SKM-1 treated with dmso at 0.1 percent for 144 hours (cell line): ENCODE results near the gene KCNH5.
"Not testable (repeated sequence)": the region's sequence is repeated elsewhere in the genome, so short reads cannot be mapped to it uniquely, and the experiment has no call there.

ENCODE experiments used
- DNase-seq: peaks from one replicate; lab custom pipeline; 2025; ENCODE audit not compliant: unreplicated experiment; lab: John Stamatoyannopoulos, UW

The KCNH5 gene

DNA sequence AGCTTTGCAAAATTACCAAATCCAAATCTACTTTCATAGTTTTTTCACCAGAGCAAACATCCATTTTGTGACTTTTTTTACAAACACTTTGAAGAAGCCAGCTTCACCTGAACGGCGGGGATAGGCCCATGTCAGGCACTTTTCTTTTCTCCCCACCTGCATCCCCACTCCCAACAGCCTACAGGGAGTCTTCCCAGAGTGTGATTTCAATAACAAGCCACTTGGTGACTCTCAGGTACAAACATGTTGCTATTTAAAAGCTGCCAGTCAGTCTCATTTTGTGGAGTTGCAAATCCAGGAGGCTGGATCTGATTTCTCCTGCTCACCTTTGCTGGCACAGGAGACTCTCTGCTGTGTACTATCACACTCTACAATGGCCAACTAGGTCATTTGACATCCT lies 285.5 kb downstream of the KCNH5 start:
- DNase-seq, result no peak

DNA sequence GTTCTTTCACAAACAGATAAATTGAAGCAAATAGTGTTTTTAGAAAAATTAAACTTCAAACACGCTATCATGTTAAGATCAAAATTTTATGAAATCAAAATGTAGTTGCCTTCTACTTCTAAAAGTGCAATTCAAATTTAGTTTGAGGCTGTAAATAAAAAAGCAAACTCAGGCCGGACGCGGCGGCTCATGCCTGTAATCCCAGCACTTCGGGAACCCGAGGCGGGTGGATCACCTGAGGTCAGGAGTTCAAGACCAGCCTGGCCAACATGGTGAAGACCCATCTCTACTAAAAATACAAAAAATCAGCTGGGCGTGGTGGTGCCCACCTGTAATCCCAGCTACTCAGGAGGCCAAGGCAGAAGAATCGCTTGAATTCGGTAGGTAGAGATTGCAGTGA lies 298.4 kb downstream of the KCNH5 start:
- not testable (repeated sequence) for DNase-seq

DNA sequence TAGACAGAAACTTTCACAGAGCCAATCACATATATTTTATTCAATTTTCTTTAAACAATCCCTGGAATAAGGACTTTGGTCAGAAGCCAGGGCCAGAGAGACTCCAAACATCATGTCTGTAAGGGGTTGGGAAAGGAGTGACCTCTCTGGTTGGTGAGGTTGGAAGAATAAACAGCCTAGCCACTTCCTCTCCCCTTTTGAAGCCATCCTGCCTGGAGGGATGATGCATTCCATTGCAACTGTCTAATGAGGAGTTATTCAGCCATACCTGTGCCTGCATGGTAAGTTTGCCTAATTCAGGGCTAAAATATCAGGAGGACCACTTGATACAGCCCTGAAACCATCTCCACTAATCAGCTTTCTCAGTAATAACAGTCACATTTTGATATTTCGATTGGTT lies 299.8 kb downstream of the KCNH5 start:
- DNase-seq, result no peak

DNA sequence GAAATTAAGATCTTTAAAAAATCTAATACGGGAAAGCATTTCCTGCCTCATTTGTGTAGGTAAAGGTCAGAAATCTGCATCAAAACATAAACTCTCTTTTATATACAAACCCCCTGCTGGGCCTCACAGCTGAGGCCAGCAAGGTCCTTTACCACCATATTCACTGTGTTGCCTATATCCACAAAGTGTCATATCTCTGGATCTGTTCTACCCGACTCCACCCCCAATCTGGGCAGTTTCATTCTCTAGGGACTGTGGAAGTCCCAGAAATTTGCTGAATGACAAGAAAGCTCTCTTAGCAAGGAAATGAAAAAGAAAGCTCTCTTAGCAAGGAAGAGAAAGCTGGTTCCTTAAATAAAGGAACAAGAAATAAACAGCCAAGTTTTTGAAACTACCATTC lies 301.7 kb downstream of the KCNH5 start:
- no peak for DNase-seq

DNA sequence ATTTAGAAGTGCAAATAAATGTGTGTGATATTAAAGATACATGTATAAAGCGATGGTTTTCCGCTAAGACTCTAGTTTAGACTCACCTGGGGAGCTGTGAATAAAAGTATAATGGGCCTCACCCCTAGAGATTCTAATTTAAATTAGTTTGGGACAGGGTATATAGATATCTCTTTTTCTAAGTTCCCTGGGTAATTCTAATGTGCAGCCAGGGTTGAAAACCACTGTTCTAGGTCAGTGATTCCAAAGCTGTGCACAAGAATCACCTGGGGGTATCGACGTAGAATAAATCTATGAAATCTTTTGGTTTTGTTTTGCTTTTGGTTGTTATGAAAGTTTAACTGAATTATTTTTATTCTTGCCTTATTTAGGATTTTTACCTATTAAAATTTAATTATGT lies 302.1 kb downstream of the KCNH5 start:
- DNase-seq, result no peak

DNA sequence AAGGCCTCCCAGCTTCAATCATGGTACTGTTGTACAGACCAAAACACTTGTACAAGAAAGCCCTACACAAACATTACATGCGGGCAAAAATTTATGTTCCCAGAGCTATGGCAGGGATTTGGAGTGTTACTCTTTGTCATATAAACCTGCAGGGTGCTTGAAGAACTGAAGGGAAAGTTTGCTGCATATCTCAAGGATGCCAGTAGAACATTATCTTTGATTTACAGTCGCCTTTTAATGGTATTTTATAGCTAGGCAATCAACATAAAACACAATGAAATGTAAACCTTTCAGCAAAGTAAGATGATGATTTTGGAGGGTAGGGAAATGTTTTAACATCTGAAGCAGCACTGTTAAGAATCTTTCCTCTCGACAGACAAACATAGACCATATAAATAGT lies 305.6 kb downstream of the KCNH5 start:
- no peak for DNase-seq

DNA sequence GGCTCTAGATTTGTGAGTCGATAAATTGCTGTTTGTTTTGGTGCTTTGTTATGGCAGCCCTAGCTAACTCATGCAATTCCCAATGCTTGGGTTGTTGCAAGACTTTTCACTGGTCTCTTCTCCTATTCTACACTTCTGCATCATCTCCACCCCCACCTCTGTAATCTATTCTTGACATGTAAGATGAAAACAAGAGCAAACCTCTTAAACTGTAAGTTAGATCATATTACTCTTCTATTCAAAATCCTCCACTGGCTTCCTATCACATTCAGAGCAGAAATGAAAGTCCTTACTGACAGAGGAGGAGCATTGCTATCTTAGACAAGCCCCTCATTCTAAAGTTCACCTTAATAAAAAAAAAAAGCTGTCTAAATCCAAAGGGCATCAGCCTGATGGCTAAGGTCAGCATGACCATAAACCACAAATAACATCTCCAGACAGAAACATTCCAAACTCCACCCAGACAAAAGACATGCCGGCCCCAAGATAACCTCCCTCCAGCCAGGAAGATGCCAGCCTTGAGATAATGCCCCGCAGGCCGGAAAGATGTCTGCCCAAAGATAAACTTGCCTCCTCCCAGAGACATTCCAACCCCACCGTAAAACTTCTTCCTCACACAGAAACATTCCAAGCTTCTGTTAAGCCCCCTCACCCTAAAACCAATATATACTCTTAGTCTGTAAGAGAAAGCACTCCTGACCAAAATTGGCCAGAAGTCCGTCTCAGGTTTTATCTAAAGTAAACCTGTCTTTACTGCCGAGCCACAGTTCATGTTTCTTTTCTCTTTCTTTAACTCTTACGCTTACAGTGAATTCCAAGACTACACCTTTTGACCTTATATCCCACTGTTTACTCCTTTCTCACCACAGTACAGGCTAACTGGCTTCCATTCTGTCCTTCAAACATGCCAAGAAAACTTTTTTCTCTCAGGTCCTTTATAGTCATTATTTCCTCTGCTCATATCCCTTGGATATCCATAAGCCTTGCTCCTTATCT lies 308.9 kb downstream of the KCNH5 start:
- no peak for DNase-seq

DNA sequence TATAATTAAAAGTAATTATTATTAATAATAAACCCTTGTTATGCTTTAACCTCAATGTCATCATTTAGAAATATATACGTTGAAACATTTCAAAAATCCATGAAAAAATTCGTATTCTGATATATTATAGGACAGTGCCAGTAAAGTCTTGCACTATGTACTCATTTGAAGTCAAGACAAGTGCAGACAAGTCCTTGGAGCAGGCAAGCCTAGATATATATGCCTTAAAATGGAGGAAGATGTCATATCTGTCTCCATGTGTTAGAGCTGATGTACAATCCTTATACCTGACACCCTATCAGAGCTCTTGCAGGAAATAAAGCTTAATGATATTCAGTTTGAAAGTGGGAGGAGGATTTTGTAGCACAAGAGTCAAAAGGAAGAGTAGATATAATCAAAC lies 310.4 kb downstream of the KCNH5 start:
- DNase-seq, result no peak

DNA sequence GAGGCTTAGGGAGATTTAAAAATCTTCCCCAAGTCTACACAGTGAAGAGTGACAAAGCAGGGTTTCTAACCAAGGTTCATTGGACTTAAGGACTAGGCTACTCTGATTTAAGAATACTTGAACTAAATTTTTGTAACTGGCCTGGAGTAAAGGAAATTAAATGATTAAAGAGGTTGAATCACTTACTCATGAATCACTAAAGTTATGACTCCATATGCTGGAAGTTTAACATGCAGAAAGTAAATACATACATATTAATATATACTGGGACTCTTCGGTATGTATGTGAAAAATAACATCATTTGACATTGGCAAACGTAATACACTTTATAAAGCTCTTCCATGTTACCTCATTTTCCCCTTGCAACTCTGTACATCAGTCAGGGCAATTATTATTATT lies 322.9 kb downstream of the KCNH5 start:
- no peak for DNase-seq

DNA sequence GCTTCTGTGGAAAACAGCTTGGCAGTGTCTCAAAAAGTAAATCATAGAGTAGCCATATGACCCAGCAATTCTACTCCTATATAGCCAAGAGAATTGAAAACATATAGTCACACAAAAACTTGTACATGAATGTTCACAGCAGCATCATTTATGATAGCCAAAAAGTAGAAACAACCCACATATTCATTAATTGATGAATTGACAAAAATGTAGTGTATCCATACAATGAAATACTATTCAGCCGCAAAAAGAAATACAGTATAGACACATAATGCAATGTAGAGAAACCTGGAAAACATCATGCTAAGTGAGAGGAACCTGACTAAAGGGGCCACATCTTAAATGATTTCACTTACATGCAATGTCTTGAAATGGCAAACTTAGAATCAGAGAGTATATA lies 326.6 kb downstream of the KCNH5 start:
- DNase-seq, result no peak

DNA sequence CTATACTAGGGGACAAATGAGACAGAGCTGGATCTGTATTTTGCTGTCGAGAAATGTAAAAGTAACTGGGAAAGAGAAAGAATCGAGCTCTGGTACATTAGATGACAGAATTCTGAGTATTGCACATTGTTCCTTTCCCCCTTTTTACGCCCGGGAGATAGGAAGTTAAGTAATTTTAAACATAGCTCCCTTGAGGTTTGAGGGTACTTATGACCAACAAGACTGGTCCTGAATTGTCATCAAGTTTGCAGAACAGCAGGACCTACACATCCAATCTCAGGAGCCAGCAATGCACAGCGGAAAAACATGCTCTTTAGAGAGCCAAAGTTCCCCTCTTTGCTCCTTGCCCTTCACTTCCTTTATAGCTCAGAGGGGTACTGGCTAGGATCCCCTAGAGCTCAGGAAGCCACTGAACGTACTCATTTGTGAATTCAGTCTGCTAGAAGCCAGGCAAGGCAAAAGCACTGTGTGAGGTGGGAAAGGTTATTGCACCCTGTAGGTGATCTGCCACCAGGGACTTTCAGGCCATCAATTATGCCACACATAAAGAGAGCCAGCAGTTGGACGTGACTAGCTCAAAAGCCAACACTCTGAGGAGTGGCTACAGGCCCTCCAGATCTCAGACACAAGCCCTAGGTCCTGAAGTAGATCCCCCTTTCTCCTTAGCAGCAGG lies 333.8 kb downstream of the KCNH5 start:
- no peak for DNase-seq

DNA sequence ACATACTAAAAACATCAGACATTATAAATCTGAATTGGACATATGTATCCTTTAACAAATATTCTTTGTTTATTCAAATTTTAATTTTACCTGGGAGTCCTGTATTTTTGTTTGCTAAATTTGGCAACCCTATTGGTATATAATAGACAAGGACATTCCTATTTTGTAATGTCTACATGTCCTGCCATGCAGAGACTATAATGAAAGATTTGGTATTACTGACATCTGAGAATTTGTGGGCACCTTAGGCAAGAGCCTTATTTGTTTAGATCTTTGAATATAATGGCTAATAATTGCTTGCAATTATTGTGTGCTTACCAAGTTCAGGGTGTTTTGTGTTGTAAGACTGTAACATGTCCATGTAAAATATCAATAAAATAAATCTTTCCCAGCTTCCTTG lies 334.4 kb downstream of the KCNH5 start:
- no peak for DNase-seq

DNA sequence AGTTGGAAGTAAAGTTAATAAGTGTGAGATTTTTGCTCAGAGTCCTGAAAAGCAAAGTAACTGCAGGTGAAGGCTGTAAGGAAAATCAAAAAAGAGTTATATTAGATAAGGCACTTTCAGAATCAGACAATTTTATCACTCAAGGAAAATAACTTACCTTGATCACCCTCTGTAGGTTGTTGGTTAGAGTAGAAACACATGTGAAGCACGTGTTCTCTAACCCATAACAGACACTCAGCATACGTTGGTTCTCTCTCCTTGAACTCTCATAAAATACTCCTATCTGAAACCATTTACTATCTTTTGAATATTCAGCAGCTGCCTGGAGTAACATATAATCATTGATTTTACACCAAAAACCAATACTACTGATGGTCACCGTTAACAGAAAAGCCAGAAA lies 335.5 kb downstream of the KCNH5 start:
- DNase-seq, result no peak

DNA sequence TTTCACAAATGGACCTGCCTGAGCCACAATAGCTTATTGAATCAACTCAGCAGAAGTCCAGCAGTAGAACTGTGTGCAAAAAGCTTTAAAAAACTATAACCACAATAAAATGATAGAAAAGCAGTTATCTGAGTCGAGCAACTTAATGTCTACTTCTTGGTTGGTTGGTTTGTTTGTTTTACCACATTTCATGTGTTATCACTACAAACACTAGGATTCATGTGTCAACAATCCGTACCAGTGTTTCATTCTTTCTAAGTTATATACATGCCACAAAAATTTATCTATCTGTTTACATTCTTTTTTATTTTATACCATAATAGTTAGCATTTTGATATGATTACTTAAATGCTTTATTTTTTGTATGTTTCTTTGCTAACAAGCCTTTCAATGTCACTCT lies 339.0 kb downstream of the KCNH5 start:
- DNase-seq, result no peak

DNA sequence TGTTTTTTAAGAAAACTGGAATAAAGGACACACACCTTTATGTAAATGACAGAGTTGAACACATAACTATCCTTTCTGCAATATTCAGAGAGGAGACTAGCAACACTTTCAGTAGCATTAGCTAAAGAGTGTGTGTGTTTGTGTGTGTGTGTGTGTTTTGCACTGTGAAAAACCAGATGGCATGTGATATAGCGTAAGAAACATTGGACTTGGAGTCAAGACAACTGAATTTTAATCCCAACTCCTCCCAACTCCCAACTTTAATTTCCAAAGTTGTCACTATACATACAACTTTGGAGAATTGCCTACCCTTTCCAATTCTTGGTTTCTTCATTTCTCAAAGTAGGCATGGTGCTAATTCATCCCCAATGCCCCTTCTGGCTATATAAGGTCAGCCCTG lies 347.8 kb downstream of the KCNH5 start:
- DNase-seq, result no peak

DNA sequence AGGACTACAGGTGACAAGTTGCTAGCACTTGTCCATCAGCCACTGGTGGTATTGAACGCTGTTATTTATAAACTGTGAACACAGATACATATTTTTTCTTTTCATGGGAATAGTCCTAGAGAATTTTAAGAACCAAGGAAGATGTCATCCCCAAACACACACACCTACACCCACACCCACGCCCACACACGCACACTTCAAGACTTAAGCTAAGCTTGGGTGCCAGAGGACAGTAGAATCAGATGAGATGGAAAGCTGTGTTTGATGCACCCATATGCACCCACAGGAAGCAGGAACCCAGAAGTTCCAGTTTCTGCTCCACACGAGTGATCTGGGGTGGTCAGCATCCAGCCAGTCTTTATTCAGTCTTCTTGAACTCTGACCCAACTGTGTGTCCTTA lies 348.3 kb downstream of the KCNH5 start:
- DNase-seq, result no peak

DNA sequence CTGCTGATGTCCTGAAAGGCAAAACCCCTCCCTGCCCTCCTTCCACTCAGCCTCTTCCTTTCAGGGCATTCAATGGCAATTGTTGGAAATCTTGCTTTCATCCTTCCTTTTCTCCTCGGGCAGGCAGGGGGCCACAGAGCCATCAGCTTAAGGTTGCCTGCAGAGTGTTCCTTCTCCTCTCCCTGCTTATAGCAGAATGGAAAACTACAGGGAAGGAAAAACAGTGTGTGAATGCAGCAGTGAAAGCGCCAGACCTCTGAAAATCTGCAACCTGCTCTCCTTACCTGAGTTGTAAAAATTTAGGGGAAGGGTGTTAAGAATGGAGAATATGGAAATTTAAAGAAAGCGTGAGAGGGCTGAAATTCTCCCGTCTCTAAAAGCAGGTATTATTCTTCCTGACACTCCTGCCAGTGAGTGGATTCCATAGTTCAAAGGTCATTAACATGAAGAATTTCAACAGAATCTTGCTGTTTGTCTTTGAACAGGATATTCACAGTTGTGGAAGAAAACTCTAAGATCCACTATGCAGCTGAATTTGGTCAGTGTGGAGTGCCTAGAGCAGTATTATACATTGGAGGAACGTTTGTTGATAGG lies 348.8 kb downstream of the KCNH5 start:
- no peak for DNase-seq

DNA sequence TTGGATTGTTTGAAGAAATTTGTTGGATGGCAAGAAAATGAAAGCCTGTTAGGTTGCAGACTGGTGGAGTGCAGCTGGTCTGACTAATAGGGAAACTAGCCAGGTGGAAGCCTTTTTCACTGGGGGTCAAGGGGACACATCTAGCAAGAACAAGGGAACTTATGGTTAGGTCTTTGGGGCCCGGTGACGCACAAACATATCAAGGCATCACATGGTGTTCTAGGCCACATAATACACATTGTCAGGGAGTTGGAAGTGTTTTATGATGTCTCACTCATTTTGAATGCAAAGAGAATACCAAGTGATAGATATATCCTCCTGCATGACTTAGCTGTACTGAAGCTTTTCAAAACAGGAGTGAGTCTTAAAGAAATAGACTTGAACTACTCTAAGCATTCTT lies 351.2 kb downstream of the KCNH5 start:
- DNase-seq, result no peak

DNA sequence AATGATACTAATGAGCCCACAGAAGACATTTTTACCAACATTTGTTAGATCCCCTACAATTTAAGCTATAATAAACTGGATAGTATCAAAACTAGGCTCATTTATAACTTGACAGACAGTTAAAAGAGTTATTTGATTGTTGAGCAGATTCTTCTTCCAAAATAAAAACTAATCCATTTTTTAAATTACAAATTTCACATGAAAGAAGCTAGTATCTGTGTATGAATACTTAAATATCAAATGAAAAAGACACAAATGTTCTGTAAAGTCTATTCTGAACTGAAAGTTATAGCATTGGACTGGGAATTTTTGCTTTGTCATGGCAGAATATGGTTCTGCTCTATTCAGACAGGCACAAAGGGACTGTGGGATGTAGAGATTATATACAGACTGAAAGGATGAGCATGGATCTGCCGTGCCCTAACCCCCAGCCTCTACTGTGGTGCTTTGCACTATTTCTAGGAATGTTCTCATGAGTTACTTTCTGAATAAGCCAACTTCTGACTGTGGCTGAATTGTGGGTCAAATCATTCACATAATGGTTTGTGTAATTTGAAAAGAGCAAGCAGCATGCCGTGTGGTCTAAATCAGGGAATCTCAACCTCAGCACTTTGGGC lies 352.7 kb downstream of the KCNH5 start:
- no peak for DNase-seq

DNA sequence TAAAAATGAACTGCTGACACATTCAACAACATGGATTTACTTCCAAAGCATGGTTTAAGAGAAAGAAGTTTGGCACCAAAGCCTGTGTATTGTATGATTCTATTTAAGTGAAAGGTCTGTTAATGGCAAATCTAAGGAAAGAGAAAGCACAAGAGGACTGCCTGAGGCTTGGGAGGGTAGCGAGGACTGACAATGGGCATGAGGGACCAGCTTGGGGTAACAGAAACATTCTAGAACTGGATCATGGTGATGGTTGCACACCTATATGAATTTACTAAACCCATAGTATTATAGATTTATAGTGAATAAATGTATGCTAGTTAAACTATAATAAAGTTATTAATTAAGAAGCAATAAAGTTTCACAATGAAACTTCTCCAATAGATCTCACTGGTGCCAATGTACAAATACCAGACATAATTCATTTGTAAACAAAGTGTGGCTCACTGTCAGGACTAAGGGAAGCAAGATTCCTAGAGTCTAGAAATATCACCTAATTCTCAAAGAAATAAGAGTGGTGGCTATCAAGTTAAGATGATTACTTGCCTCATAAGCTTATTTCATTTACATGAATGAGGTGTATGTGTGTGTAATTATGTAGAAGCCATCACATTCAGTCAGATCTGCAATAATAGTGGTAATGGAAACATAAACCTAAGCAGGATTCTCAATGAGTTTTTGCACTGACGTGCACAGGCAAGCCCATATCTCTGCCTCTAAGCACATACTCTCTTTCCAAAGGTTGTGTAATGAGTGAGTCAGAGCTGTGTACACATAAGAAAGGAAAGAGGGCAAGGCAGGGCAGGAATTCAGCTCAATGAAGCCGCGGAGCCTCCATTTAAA lies 353.4 kb downstream of the KCNH5 start:
- no peak for DNase-seq

DNA sequence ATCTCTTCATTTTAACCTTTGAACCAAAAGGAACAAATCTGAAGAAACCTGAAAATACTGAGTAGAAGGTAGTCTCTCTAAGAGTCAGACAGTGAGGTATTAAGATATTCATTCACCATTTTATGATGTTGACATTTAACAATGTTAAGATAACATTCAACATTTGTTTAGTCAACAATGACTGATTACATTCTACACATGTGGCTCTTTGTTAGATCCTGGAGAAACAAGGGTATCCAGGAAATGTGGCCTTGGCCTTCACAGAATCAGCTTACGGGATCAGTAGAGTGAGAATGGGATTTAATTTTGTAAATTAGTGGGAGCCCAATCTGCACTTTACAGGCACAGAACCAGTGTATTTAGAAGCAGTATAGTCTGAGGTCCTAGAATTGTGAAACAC lies 355.5 kb downstream of the KCNH5 start:
- no peak for DNase-seq
